WTC11 (cell line): ENCODE measurements around the gene PIK3C2G. TPM values are rescaled to one million over a fixed set of nuclear protein-coding genes. Genes with fewer than 3 reads are reported as not detected.
A peak's percentile ranks its signal among the peaks of the same experiment; 100 is the strongest.

Experiments used
- ATAC-seq: fragments of 200-7000 bp; cut with Tn5 transposase; 2 replicates; pipeline ENCODE4 v1.10.0; 2021; ENCODE audit warnings: mild to moderate bottlenecking, moderate library complexity
- CTCF ChIA-PET: fragments of 300-600 bp; sonication (Branson Sonifier 250); formaldehyde crosslinking; loops from one replicate; lab custom pipeline; 2021; ENCODE audit warnings: antibody characterized with exemption; lab: Charles Lee
- POLR2A ChIA-PET: fragments of 350-600 bp; sonication (Branson Sonifier 250); formaldehyde crosslinking; loops from one replicate; lab custom pipeline; 2021; ENCODE audit warnings: antibody characterized with exemption; lab: Charles Lee
- DNase-seq: peaks from one replicate; pipeline ENCODE4 v3.0.0; 2021; ENCODE audit warnings: low spot score
- H3K27ac Mint-ChIP-seq: 2 replicates; pipeline ENCODE4 v1.8.0; 2021; ENCODE audit warnings: mixed read lengths
- H3K27me3 Mint-ChIP-seq: 2 replicates; pipeline ENCODE4 v1.8.0; 2021; ENCODE audit warnings: low read depth, mild to moderate bottlenecking, moderate library complexity, mixed read lengths
- H3K36me3 Mint-ChIP-seq: 2 replicates; pipeline ENCODE4 v1.8.0; 2021; ENCODE audit warnings: mixed read lengths
- H3K4me1 Mint-ChIP-seq: 2 replicates; pipeline ENCODE4 v1.8.0; 2022; ENCODE audit warnings: mixed read lengths
- H3K4me3 Mint-ChIP-seq: 2 replicates; pipeline ENCODE4 v1.8.0; 2021; ENCODE audit warnings: mild to moderate bottlenecking, moderate library complexity, mixed read lengths
- H3K9me3 Mint-ChIP-seq: 2 replicates; pipeline ENCODE4 v1.8.0; 2021; ENCODE audit warnings: mixed read lengths
- ATF2 ChIP-seq: sonication (generic); formaldehyde crosslinking; IDR thresholded peaks from 2 replicates; pipeline ENCODE4 v1.8.1; 2022; ENCODE audit warnings: low read depth, missing genetic modification reagents, borderline replicate concordance
- CBFB ChIP-seq: sonication (generic); formaldehyde crosslinking; IDR thresholded peaks from 2 replicates; pipeline ENCODE4 v1.8.1; 2022; ENCODE audit warnings: mild to moderate bottlenecking, low read depth, missing genetic modification reagents
- CREB1 ChIP-seq: sonication (generic); formaldehyde crosslinking; IDR thresholded peaks from 2 replicates; pipeline ENCODE4 v1.8.0; 2023; ENCODE audit warnings: mild to moderate bottlenecking, missing genetic modification reagents
- E2F5 ChIP-seq: sonication (generic); formaldehyde crosslinking; IDR thresholded peaks from 2 replicates; pipeline ENCODE4 v1.8.1; 2022; ENCODE audit warnings: mild to moderate bottlenecking, moderate library complexity, missing genetic modification reagents
- ELF4 ChIP-seq: sonication (generic); formaldehyde crosslinking; IDR thresholded peaks from 2 replicates; pipeline ENCODE4 v1.8.1; 2022; ENCODE audit warnings: low read depth, mild to moderate bottlenecking, moderate library complexity, missing genetic modification reagents
- ETV6 ChIP-seq: sonication (generic); formaldehyde crosslinking; IDR thresholded peaks from 2 replicates; pipeline ENCODE4 v1.8.1; 2022; ENCODE audit warnings: mild to moderate bottlenecking, missing genetic modification reagents
- FOXJ3 ChIP-seq: sonication (generic); formaldehyde crosslinking; IDR thresholded peaks from 2 replicates; pipeline ENCODE4 v1.9.0; 2021; ENCODE audit warnings: missing genetic modification reagents, mild to moderate bottlenecking, borderline replicate concordance
- FOXP1 ChIP-seq: sonication (generic); formaldehyde crosslinking; IDR thresholded peaks from 2 replicates; pipeline ENCODE4 v1.8.0; 2022; ENCODE audit warnings: missing genetic modification reagents, mild to moderate bottlenecking, moderate library complexity, borderline replicate concordance
- IRF2 ChIP-seq: sonication (generic); formaldehyde crosslinking; IDR thresholded peaks from 2 replicates; pipeline ENCODE4 v1.8.0; 2022; ENCODE audit warnings: low read depth, missing genetic modification reagents, borderline replicate concordance
- JAZF1 ChIP-seq: fragments of 250-450 bp; sonication (Bioruptor Pico); IDR thresholded peaks from 2 replicates; pipeline ENCODE4 v1.9.0; 2021; ENCODE audit warnings: moderate library complexity, mild to moderate bottlenecking, inconsistent platforms
- JUN ChIP-seq: sonication (generic); formaldehyde crosslinking; IDR thresholded peaks from 2 replicates; pipeline ENCODE4 v1.8.0; 2023; ENCODE audit warnings: mild to moderate bottlenecking, missing genetic modification reagents
- MXD4 ChIP-seq: fragments of 250-450 bp; sonication (Bioruptor Pico); IDR thresholded peaks from 2 replicates; pipeline ENCODE4 v1.8.0; 2021; ENCODE audit warnings: mild to moderate bottlenecking, moderate library complexity, borderline replicate concordance
- NR1H2 ChIP-seq: sonication (generic); formaldehyde crosslinking; IDR thresholded peaks from 2 replicates; pipeline ENCODE4 v1.9.0; 2021; ENCODE audit warnings: mild to moderate bottlenecking, moderate library complexity, missing genetic modification reagents
- PRRX2 ChIP-seq: fragments of 250-450 bp; sonication (Bioruptor Pico); IDR thresholded peaks from 2 replicates; pipeline ENCODE4 v1.8.0; 2021; ENCODE audit warnings: mild to moderate bottlenecking
- SMAD3 ChIP-seq: sonication (generic); formaldehyde crosslinking; IDR thresholded peaks from 2 replicates; pipeline ENCODE4 v1.8.0; 2022; ENCODE audit warnings: missing genetic modification reagents, mild to moderate bottlenecking, borderline replicate concordance
- SP1 ChIP-seq: sonication (generic); formaldehyde crosslinking; conservative IDR thresholded peaks from 2 replicates; pipeline ENCODE4 v1.8.1; 2022; ENCODE audit warnings: missing genetic modification reagents
- STAT6 ChIP-seq: sonication (generic); formaldehyde crosslinking; conservative IDR thresholded peaks from 2 replicates; pipeline ENCODE4 v1.8.1; 2023; ENCODE audit warnings: mild to moderate bottlenecking, low read depth, missing genetic modification reagents, moderate library complexity
- TP53 ChIP-seq: sonication (generic); formaldehyde crosslinking; IDR thresholded peaks from 2 replicates; pipeline ENCODE4 v1.8.1; 2023; ENCODE audit warnings: mild to moderate bottlenecking, missing genetic modification reagents
- ZNF532 ChIP-seq: fragments of 250-450 bp; sonication (Bioruptor Pico); IDR thresholded peaks from 2 replicates; pipeline ENCODE4 v1.9.0; 2021; ENCODE audit warnings: mild to moderate bottlenecking, borderline replicate concordance
- total RNA-seq: library from RNA; stranded (reverse); gene quantifications from 3 replicates; pipeline ENCODE4 v1.2.3, GENCODE V29; 2021
- TF ChIP-seq, protein P1 (sequence below): sonication (generic); formaldehyde crosslinking; IDR thresholded peaks from 2 replicates; pipeline ENCODE4 v1.8.1; 2023; ENCODE audit warnings: mild to moderate bottlenecking, missing genetic modification reagents, moderate library complexity
- TF ChIP-seq, protein P2 (sequence below): sonication (generic); formaldehyde crosslinking; IDR thresholded peaks from 2 replicates; pipeline ENCODE4 v1.8.1; 2023; ENCODE audit warnings: mild to moderate bottlenecking, moderate library complexity, missing genetic modification reagents
- TF ChIP-seq, protein P3 (sequence below): sonication (generic); formaldehyde crosslinking; IDR thresholded peaks from 2 replicates; pipeline ENCODE4 v1.8.1; 2023; ENCODE audit warnings: mild to moderate bottlenecking, missing genetic modification reagents, moderate library complexity
- TF ChIP-seq, protein P4 (sequence below): sonication (generic); formaldehyde crosslinking; IDR thresholded peaks from 2 replicates; pipeline ENCODE4 v1.8.0; 2023; ENCODE audit warnings: missing genetic modification reagents

The PIK3C2G gene
- total RNA-seq, 1 experiment from 2014 or later, result not detected

GRCh38 chr12:18676996-18677588 is 415.8 kb downstream of the PIK3C2G start:
- no peak overlapping the region for H3K27ac Mint-ChIP-seq
- TF ChIP-seq E2F5, result no peak
- TF ChIP-seq ETV6 (CRISPR knock-in tag), result no peak
- TF ChIP-seq CREB1 (CRISPR knock-in tag), result no peak
- TF ChIP-seq NR1H2 (CRISPR knock-in tag), result no peak
- TF ChIP-seq, protein P1, sequence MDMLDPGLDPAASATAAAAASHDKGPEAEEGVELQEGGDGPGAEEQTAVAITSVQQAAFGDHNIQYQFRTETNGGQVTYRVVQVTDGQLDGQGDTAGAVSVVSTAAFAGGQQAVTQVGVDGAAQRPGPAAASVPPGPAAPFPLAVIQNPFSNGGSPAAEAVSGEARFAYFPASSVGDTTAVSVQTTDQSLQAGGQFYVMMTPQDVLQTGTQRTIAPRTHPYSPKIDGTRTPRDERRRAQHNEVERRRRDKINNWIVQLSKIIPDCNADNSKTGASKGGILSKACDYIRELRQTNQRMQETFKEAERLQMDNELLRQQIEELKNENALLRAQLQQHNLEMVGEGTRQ (CRISPR knock-in tag), result no peak
- no peak for TF ChIP-seq JAZF1
- no peak for TF ChIP-seq ZNF532 (CRISPR knock-in tag)
- no peak for TF ChIP-seq CBFB
- TF ChIP-seq IRF2 (CRISPR knock-in tag), result no peak
- TF ChIP-seq SMAD3 (CRISPR knock-in tag), result no peak
- TF ChIP-seq MXD4 (CRISPR knock-in tag), result no peak
- TF ChIP-seq, protein P2, sequence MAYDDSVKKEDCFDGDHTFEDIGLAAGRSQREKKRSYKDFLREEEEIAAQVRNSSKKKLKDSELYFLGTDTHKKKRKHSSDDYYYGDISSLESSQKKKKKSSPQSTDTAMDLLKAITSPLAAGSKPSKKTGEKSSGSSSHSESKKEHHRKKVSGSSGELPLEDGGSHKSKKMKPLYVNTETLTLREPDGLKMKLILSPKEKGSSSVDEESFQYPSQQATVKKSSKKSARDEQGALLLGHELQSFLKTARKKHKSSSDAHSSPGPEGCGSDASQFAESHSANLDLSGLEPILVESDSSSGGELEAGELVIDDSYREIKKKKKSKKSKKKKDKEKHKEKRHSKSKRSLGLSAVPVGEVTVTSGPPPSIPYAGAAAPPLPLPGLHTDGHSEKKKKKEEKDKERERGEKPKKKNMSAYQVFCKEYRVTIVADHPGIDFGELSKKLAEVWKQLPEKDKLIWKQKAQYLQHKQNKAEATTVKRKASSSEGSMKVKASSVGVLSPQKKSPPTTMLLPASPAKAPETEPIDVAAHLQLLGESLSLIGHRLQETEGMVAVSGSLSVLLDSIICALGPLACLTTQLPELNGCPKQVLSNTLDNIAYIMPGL (CRISPR knock-in tag), result no peak
- TF ChIP-seq JUN, result no peak
- TF ChIP-seq ATF2 (CRISPR knock-in tag), result no peak
- no peak for TF ChIP-seq PRRX2
- TF ChIP-seq ELF4 (CRISPR knock-in tag), result no peak
- TF ChIP-seq, all 79 proteins: peak for 0
- peaks cover 12% of the 10 kb centered on the region; the same call in 1 of the 2 replicates for H3K9me3 Mint-ChIP-seq

DNA sequence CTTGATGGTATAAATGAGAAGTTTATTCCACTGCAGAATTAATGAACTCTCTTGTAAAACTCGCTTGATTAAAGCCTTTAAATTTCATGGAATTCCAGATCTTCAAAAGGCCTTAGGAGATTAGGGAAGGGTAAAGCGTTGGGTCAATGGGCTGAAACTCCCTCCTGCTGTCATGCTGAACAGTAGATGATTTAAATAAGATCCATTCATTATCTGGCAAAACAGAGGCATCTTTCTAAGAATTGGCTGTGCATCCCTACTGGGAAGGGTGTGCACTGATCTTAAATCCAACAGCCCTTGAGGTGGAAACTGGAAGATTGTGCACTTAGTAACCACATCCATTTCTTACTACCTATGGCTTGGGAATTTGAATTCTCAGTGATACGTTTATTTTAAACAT is 420.5 kb downstream of the PIK3C2G start:
- CTCF ChIA-PET, result no interaction called here
- POLR2A ChIA-PET, result no interaction called here
- Mint-ChIP-seq H3K9me3 (no peaks in the 10 kb centered on the region), H3K4me3 (no peak overlapping the region), H3K27ac (no peak overlapping the region), H3K4me1 (peaks cover 17% of the 10 kb centered on the region), H3K27me3 (peaks cover 17% of the 10 kb centered on the region), H3K36me3 (no peaks in the 10 kb centered on the region)
- ATAC-seq, result peak; percentile 77
- no peak for DNase-seq
- TF ChIP-seq STAT6 (CRISPR knock-in tag) (no peak), FOXJ3 (no peak), FOXP1 (no peak), SP1 (CRISPR knock-in tag) (no peak), TP53 (no peak)
- TF ChIP-seq, protein P3, sequence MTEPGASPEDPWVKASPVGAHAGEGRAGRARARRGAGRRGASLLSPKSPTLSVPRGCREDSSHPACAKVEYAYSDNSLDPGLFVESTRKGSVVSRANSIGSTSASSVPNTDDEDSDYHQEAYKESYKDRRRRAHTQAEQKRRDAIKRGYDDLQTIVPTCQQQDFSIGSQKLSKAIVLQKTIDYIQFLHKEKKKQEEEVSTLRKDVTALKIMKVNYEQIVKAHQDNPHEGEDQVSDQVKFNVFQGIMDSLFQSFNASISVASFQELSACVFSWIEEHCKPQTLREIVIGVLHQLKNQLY (CRISPR knock-in tag), result no peak
- TF ChIP-seq, protein P4, sequence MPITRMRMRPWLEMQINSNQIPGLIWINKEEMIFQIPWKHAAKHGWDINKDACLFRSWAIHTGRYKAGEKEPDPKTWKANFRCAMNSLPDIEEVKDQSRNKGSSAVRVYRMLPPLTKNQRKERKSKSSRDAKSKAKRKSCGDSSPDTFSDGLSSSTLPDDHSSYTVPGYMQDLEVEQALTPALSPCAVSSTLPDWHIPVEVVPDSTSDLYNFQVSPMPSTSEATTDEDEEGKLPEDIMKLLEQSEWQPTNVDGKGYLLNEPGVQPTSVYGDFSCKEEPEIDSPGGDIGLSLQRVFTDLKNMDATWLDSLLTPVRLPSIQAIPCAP (CRISPR knock-in tag), result no peak

More at GRCh38 chr12:18676996-18677588, 415.8 kb downstream of the PIK3C2G start:
- peaks cover 17% of the 10 kb centered on the region for H3K27me3 Mint-ChIP-seq
- peaks cover 7% of the 10 kb centered on the region for H3K4me1 Mint-ChIP-seq
- no peak overlapping the region for H3K4me3 Mint-ChIP-seq
- CTCF ChIA-PET, result no interaction called here
- no peak for DNase-seq
- H3K36me3 Mint-ChIP-seq, result no peaks in the 10 kb centered on the region
- POLR2A ChIA-PET, result no interaction called here
- ATAC-seq, result no peak
